Osteocyte (in vitro differentiated cells): ENCODE results near the gene SUN1. TPM values are rescaled to one million over a fixed set of nuclear protein-coding genes. Genes with fewer than 3 reads are reported as not detected.

Experiments used
- DNase-seq: peaks from one replicate; pipeline ENCODE4 v3.0.0; 2021; ENCODE audit warnings: mixed read lengths; ENCODE audit not compliant: unreplicated experiment; ENCODE audit errors: extremely low spot score
- H3K27ac Mint-ChIP-seq: one replicate; pipeline ENCODE4 v1.8.0; 2021; ENCODE audit warnings: mild to moderate bottlenecking, mixed read lengths; ENCODE audit not compliant: unreplicated experiment
- H3K27me3 Mint-ChIP-seq: one replicate; pipeline ENCODE4 v1.8.0; 2021; ENCODE audit warnings: mixed read lengths; ENCODE audit not compliant: unreplicated experiment
- H3K36me3 Mint-ChIP-seq: one replicate; pipeline ENCODE4 v1.8.0; 2021; ENCODE audit warnings: mixed read lengths; ENCODE audit not compliant: unreplicated experiment
- H3K4me1 Mint-ChIP-seq: one replicate; pipeline ENCODE4 v1.8.0; 2021; ENCODE audit warnings: mixed read lengths; ENCODE audit not compliant: unreplicated experiment
- H3K4me3 Mint-ChIP-seq: one replicate; pipeline ENCODE4 v1.8.0; 2021; ENCODE audit warnings: mild to moderate bottlenecking, moderate library complexity, mixed read lengths; ENCODE audit not compliant: unreplicated experiment
- H3K9me3 Mint-ChIP-seq: one replicate; pipeline ENCODE4 v1.8.0; 2021; ENCODE audit warnings: mixed read lengths; ENCODE audit not compliant: unreplicated experiment
- CTCF ChIP-seq: fragments of 200-600 bp; sonication (generic); IDR thresholded peaks from 2 replicates; pipeline ENCODE4 v1.5.0; 2021; ENCODE audit warnings: antibody characterized with exemption, mild to moderate bottlenecking, moderate library complexity
- total RNA-seq: library from RNA; stranded (reverse); gene quantifications from 2 replicates; pipeline ENCODE4 v1.2.1, GENCODE V29; 2021

The SUN1 gene
- total RNA-seq, 1 donor from 2014 or later = 212 TPM

DNA sequence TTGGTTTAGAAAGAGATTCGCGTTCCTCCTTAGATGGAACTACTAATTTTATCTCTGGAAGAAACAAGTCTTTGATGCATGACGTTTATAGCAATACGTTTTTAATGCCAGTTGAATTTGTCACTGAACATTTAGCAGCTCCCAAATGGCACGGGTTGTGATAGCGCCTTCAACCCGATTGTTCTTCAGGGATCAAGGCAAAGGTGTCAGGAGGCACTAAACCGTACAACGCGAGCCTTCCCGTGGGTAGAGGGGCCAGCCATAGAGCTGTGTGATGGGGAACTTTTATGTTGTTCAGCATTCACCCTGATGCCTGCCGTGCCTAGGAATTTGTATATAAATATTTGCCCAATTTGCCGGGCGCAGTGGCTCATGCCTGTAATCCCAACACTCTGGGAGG, 47.4 kb downstream of the SUN1 start:
- DNase-seq = no peak
- Mint-ChIP-seq H3K27me3 (no peaks in the 10 kb centered on the region), H3K36me3 (peaks cover 3% of the 10 kb centered on the region), H3K9me3 (no peaks in the 10 kb centered on the region), H3K27ac (no peak overlapping the region), H3K4me1 (peaks cover 24% of the 10 kb centered on the region), H3K4me3 (no peak overlapping the region)
- no peak for TF ChIP-seq CTCF

GRCh38 chr7:880450-880849, 48.2 kb downstream of the SUN1 start:
- Mint-ChIP-seq H3K4me1 (peaks cover 24% of the 10 kb centered on the region), H3K4me3 (no peak overlapping the region), H3K27ac (no peak overlapping the region), H3K36me3 (peaks cover 3% of the 10 kb centered on the region), H3K27me3 (no peaks in the 10 kb centered on the region), H3K9me3 (no peaks in the 10 kb centered on the region)
- no peak for DNase-seq
- no peak for TF ChIP-seq CTCF

DNA sequence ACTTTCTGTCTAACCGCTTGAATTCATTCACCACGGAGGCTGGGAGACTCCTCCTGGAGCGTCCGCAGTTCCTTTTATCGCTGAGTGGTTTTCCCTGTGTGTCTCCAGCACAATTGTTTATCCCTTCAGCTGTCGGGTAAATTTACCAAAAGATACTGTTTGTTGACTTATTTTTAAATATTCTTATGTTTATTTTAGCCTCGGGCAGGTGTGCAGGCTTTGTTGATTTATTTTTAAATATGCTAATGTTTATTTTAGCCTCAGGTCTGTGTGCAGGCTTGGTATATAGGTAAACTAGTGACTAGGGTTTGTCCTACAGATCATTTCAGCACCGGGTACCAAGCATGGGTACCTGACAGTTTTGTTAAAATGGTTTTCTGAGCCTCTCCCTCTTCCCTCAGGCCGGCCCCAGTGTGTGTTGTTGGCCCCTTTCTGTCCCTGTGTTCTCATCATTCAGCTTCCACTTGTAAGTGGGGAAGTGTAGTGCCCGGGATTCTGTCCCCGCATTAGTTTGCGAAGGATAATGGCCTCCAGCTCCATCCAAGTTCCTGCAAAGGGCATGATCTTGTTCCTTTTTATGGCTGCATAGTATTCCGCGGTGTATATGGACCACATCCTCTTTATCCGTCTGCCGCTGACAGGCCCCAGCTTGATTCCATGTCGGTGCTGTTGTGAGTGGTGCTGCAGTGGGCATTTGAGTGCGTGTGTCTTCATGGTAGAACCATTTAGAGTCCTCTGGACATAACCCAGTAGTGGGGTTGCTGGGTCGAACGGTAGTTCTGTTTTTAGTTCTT, 49.4 kb downstream of the SUN1 start:
- Mint-ChIP-seq H3K27ac (peak overlapping the region; percentile 11), H3K36me3 (peaks cover 3% of the 10 kb centered on the region), H3K4me1 (peaks cover 24% of the 10 kb centered on the region), H3K4me3 (no peak overlapping the region), H3K9me3 (no peaks in the 10 kb centered on the region), H3K27me3 (no peaks in the 10 kb centered on the region)
- TF ChIP-seq CTCF = no peak
- DNase-seq = no peak

DNA sequence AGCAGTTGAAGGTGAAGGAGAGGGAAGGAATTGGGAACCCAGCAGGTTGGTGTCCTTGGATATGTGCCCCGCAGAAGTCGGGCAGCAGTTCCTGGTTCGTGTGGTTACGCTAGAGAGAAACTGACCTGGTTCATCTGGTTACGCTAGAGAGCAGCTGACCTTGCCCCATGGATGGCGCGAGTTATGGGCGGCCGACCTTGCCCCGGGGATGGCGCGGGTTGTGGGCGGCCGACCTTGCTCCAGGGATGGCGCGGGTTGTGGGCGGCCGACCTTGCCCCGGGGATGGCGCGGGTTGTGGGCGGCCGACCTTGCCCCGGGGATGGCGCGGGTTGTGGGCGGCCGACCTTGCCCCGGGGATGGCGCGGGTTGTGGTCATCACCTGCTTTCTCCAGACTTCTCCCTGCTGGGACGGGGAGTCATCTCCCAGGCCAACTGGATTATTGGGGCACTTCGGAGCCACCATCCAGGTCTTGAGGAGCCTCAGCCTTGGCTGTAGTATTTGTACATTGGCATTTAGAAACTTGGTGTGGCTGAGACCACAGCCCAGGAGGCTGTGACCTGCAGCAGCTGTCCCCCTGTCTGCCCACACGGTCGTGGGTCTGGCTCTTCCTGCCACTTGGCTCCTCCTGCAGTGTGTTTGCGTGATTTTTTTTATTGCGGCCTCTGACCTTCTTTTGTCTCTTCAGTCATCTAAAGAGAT, 50.2 kb downstream of the SUN1 start:
- Mint-ChIP-seq H3K4me3 (no peak overlapping the region), H3K4me1 (peaks cover 24% of the 10 kb centered on the region), H3K9me3 (no peaks in the 10 kb centered on the region), H3K36me3 (peaks cover 3% of the 10 kb centered on the region), H3K27ac (no peak overlapping the region), H3K27me3 (no peaks in the 10 kb centered on the region)
- no peak for TF ChIP-seq CTCF
- DNase-seq = no peak
